DND-41 (cell line): ENCODE results near the gene HVCN1.

ENCODE experiments used
- ATAC-seq: fragments of 200-7000 bp; cut with Tn5 transposase; 3 replicates; pipeline ENCODE4 v1.9.1; 2021; ENCODE audit warnings: low read depth; ENCODE audit not compliant: insufficient read depth
- DNase-seq: peaks from one replicate; pipeline ENCODE4 v3.0.0-alpha.2; 2020
- H2AFZ ChIP-seq: 2 replicates; pipeline ENCODE4 v1.6.0; 2012; ENCODE audit warnings: low read depth, low read length
- H3K27ac ChIP-seq: 2 replicates; pipeline ENCODE4 v1.5.1; 2012; ENCODE audit warnings: low read length, inconsistent platforms
- H3K27me3 ChIP-seq: fragments of 200-600 bp; sonication (generic); 2 replicates; pipeline ENCODE4 v1.6.0; 2012; ENCODE audit warnings: low read length, mild to moderate bottlenecking, inconsistent platforms; ENCODE audit not compliant: insufficient read depth, poor library complexity
- H3K36me3 ChIP-seq: 2 replicates; pipeline ENCODE4 v1.5.1; 2012; ENCODE audit warnings: low read length, inconsistent platforms; ENCODE audit not compliant: insufficient read depth
- H3K4me1 ChIP-seq: 2 replicates; pipeline ENCODE4 v1.5.1; 2012; ENCODE audit warnings: mild to moderate bottlenecking, low read length; ENCODE audit not compliant: insufficient read depth
- H3K4me2 ChIP-seq: 2 replicates; pipeline ENCODE4 v1.6.0; 2012; ENCODE audit warnings: mild to moderate bottlenecking, moderate library complexity, low read length, inconsistent platforms; ENCODE audit not compliant: insufficient read depth
- H3K4me3 ChIP-seq, 2 experiments: fragments of 200-600 bp in 1 of 2; shearing (Covaris generic) in 1 of 2; 2 replicates each; pipeline ENCODE4 v1.5.1; 2012 to 2016; ENCODE audit warnings: inconsistent platforms in 2 of 2, low read length in 2 of 2, mild to moderate bottlenecking in 2 of 2, low read depth in 1 of 2, moderate library complexity in 1 of 2
- H3K79me2 ChIP-seq: 2 replicates; pipeline ENCODE4 v1.6.0; 2012; ENCODE audit warnings: low read length, inconsistent platforms; ENCODE audit not compliant: insufficient read depth
- H3K9ac ChIP-seq: 2 replicates; pipeline ENCODE4 v1.6.0; 2012; ENCODE audit warnings: low read depth, mild to moderate bottlenecking, inconsistent platforms, low read length, moderate library complexity
- H3K9me3 ChIP-seq: 2 replicates; pipeline ENCODE4 v1.5.1; 2012; ENCODE audit warnings: low read length, moderate library complexity, mild to moderate bottlenecking, inconsistent platforms; ENCODE audit not compliant: insufficient read depth, severe bottlenecking
- H4K20me1 ChIP-seq: 2 replicates; pipeline ENCODE4 v1.6.0; 2012; ENCODE audit warnings: low read length; ENCODE audit not compliant: insufficient read depth
- EZH2 ChIP-seq: IDR thresholded peaks from 3 replicates; pipeline ENCODE4 v1.6.1; 2012; ENCODE audit warnings: borderline replicate concordance, low read depth, mild to moderate bottlenecking, moderate library complexity, low read length, inconsistent platforms; ENCODE audit not compliant: severe bottlenecking
- TF ChIP-seq, protein P1 (sequence below): IDR thresholded peaks from 2 replicates; pipeline ENCODE4 v1.5.1; 2012; ENCODE audit warnings: borderline replicate concordance, low read length, moderate library complexity, mild to moderate bottlenecking; ENCODE audit not compliant: poor library complexity, severe bottlenecking; ENCODE audit errors: extremely low read depth

The HVCN1 gene

DNA sequence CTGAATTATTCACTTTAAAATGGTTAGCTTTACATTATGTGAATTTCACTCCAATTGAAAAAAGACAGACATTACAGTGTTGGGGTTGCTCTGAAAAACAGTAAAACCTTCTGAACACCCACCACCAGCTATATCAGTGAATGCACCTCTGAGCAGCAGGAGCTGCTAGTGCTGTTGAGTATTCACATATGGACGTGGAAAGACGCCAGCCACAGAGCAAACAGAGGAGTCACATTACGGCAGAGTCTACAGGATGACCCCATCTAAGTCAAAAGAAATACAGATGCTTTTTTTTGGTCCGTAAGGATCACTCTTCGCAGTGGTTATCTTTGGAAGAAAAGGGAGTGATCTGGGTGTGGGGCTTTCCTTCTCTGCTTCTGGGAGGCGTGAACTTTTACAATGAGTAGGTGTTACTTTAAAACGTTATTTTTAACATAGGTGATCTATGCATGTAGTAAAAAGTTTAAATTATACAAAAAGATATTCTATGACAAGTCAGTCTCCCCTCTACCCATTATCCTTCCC lies 4.5 kb downstream of the HVCN1 start:
- Histone ChIP-seq H3K27ac (no peak overlapping the region), H3K27me3 (no peaks in the 10 kb centered on the region), H3K36me3 (no peaks in the 10 kb centered on the region), H4K20me1 (no peaks in the 10 kb centered on the region), H2AFZ (no peak overlapping the region), H3K9ac (no peak overlapping the region), H3K4me1 (peaks cover 19% of the 10 kb centered on the region), H3K79me2 (no peaks in the 10 kb centered on the region; the same call in 1 of the 2 replicates), H3K4me3 (no peak overlapping the region), H3K4me2 (no peak overlapping the region), H3K9me3 (no peaks in the 10 kb centered on the region)
- ATAC-seq (no peak), DNase-seq (no peak)
- TF ChIP-seq, protein P1, sequence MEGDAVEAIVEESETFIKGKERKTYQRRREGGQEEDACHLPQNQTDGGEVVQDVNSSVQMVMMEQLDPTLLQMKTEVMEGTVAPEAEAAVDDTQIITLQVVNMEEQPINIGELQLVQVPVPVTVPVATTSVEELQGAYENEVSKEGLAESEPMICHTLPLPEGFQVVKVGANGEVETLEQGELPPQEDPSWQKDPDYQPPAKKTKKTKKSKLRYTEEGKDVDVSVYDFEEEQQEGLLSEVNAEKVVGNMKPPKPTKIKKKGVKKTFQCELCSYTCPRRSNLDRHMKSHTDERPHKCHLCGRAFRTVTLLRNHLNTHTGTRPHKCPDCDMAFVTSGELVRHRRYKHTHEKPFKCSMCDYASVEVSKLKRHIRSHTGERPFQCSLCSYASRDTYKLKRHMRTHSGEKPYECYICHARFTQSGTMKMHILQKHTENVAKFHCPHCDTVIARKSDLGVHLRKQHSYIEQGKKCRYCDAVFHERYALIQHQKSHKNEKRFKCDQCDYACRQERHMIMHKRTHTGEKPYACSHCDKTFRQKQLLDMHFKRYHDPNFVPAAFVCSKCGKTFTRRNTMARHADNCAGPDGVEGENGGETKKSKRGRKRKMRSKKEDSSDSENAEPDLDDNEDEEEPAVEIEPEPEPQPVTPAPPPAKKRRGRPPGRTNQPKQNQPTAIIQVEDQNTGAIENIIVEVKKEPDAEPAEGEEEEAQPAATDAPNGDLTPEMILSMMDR, result no peak
- no peak for TF ChIP-seq EZH2

DNA sequence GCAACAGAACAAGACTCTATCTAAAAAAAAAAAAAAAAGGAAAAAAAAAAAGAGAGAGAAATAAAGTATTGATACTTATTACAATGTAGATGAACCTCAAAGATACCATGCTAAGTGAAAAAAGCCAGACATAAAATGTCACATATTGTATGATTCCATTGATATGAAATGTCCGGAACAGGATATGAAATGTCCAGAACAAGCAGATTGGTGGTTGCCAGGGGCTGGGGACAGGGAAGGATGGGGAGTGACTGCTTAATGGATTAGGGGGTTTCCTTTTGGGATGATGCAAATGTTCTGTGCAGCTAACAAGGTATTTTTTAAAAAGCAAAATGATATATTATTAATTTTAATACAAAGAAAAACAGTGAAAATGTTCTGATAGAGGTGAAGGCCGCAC lies 5.0 kb downstream of the HVCN1 start:
- Histone ChIP-seq H3K36me3 (no peaks in the 10 kb centered on the region), H3K4me2 (no peak overlapping the region), H4K20me1 (no peaks in the 10 kb centered on the region), H3K4me1 (peaks cover 16% of the 10 kb centered on the region), H3K9ac (no peak overlapping the region), H3K27me3 (no peaks in the 10 kb centered on the region), H2AFZ (no peak overlapping the region), H3K9me3 (no peaks in the 10 kb centered on the region), H3K27ac (no peak overlapping the region), H3K4me3 (no peak overlapping the region), H3K79me2 (no peaks in the 10 kb centered on the region; the same call in 1 of the 2 replicates)
- TF ChIP-seq EZH2, result no peak
- TF ChIP-seq, protein P1, result no peak
- no peak for ATAC-seq
- no peak for DNase-seq

DNA sequence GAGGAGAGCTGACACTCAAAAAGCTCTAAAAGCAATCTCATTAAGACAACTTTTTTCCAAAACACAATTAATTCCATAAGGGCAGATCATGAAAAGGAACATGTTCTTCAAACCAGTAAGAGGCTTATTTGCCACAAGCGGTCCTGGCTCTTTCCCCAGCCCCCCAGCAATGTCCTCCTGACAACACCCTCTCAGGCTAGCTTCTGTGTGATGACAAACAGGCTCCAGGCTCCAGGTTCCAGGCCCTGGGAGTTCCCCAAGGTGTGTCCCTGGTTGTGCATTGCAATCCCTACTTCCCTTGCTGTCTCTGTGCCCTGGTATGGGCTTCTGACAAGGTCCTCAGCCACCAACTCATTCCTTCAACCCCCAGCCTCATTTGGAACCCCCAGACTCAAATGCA lies 8.9 kb downstream of the HVCN1 start:
- H3K27me3 ChIP-seq, result no peaks in the 10 kb centered on the region
- no peaks in the 10 kb centered on the region for H3K9me3 ChIP-seq
- no peaks in the 10 kb centered on the region for H3K36me3 ChIP-seq
- peaks cover 4% of the 10 kb centered on the region; the same call in 1 of the 2 replicates for H3K4me1 ChIP-seq
- no peak overlapping the region for H3K4me2 ChIP-seq
- H2AFZ ChIP-seq, result no peak overlapping the region
- no peak overlapping the region for H3K9ac ChIP-seq
- ATAC-seq (no peak), DNase-seq (no peak)
- no peak overlapping the region for H3K4me3 ChIP-seq
- no peaks in the 10 kb centered on the region for H3K79me2 ChIP-seq
- no peak overlapping the region for H3K27ac ChIP-seq
- no peak for TF ChIP-seq EZH2
- TF ChIP-seq, protein P1, result no peak
- no peaks in the 10 kb centered on the region for H4K20me1 ChIP-seq
